ENCODE results near the gene METTL22.

Gene METTL22

GRCh38 chr16:8663192-8664089, 41.9 kb downstream of the METTL22 start:
- DNase-seq (ENCODE audit: low spot score), result no peak
- FAIRE-seq, result no peak

- FAIRE-seq (no peak), DNase-seq (ENCODE audit: low spot score) (no peak)
Measured at GRCh38 chr16:8665529-8665928, 44.0 kb downstream of the METTL22 start.

- FAIRE-seq (no peak), DNase-seq (ENCODE audit: low spot score) (no peak)
Measured at GRCh38 chr16:8667492-8667891, 46.0 kb downstream of the METTL22 start.

- no peak for FAIRE-seq
- no peak for DNase-seq (ENCODE audit: low spot score)
Measured at GRCh38 chr16:8668113-8668512, 46.6 kb downstream of the METTL22 start.

- DNase-seq (ENCODE audit: low spot score) (no peak), FAIRE-seq (no peak)
Measured at GRCh38 chr16:8669481-8669880, 48.0 kb downstream of the METTL22 start.

- DNase-seq (ENCODE audit: low spot score) (no peak), FAIRE-seq (no peak)
Measured at GRCh38 chr16:8670014-8670560, 48.6 kb downstream of the METTL22 start.

- DNase-seq (ENCODE audit: low spot score), result no peak
- FAIRE-seq, result no peak
Measured at GRCh38 chr16:8673611-8674412, 52.3 kb downstream of the METTL22 start.

GRCh38 chr16:8674413-8675022, 53.0 kb downstream of the METTL22 start, which contains the start of gene ABAT:
TSS of gene ABAT (plus strand) at chr16:8674617. CDS start at chr16:8735740, 61,123 bp downstream.
- peak; percentile 16 for DNase-seq (ENCODE audit: low spot score)
- no peak for FAIRE-seq

- FAIRE-seq (no peak), DNase-seq (ENCODE audit: low spot score) (no peak)
Measured at GRCh38 chr16:8675183-8676159, 54.0 kb downstream of the METTL22 start.

GRCh38 chr16:8676160-8676547, 54.7 kb downstream of the METTL22 start:
- FAIRE-seq, result no peak
- DNase-seq (ENCODE audit: low spot score), result no peak

- DNase-seq (ENCODE audit: low spot score) (no peak), FAIRE-seq (no peak)
Measured at GRCh38 chr16:8676737-8677375, 55.4 kb downstream of the METTL22 start.

- no peak for DNase-seq (ENCODE audit: low spot score)
- FAIRE-seq, result no peak
Measured at GRCh38 chr16:8677481-8677880, 56.0 kb downstream of the METTL22 start.

- peak; percentile 18 for DNase-seq (ENCODE audit: low spot score)
- FAIRE-seq, result no peak
Measured at GRCh38 chr16:8678068-8678927, 56.8 kb downstream of the METTL22 start.

- DNase-seq (ENCODE audit: low spot score), result no peak
- no peak for FAIRE-seq
Measured at GRCh38 chr16:8679151-8679550, 57.7 kb downstream of the METTL22 start.

- FAIRE-seq, result no peak
- no peak for DNase-seq (ENCODE audit: low spot score)
Measured at GRCh38 chr16:8682551-8683259, 61.2 kb downstream of the METTL22 start.

- DNase-seq (ENCODE audit: low spot score) (no peak), FAIRE-seq (no peak)
Measured at GRCh38 chr16:8683640-8684039, 62.1 kb downstream of the METTL22 start.

GRCh38 chr16:8685617-8686016, 64.1 kb downstream of the METTL22 start:
- FAIRE-seq, result no peak
- no peak for DNase-seq (ENCODE audit: low spot score)

- FAIRE-seq (no peak), DNase-seq (ENCODE audit: low spot score) (no peak)
Measured at GRCh38 chr16:8686031-8686621, 64.6 kb downstream of the METTL22 start.
